A549 (cell line): ENCODE measurements around the gene ACAD8. TPM values are rescaled to one million over a fixed set of nuclear protein-coding genes. Genes with fewer than 3 reads are reported as not detected.
"Not testable (repeated sequence)": the region's sequence is repeated elsewhere in the genome, so short reads cannot be mapped to it uniquely, and the experiment has no call there.

Experiments
- ATAC-seq, 2 experiments: fragments of 200-7000 bp in 1 of 2; fragments of >200 bp in 1 of 2; cut with Nextera tagmentation in 1 of 2; cut with Tn5 transposase in 1 of 2; 3 replicates each; pipeline versions ENCODE4 v1.8.0 to v1.9.1; 2018 to 2020; ENCODE audit warnings: mild to moderate bottlenecking in 1 of 2, moderate library complexity in 1 of 2
- CTCF ChIA-PET: fragments of 300-600 bp; sonication (Branson Sonifier 250); formaldehyde crosslinking; extraction: SDS; loops from one replicate; lab custom pipeline; 2021; ENCODE audit warnings: antibody characterized with exemption, inconsistent platforms; lab: Yijun Ruan, JAX
- POLR2A ChIA-PET: fragments of 350-600 bp; formaldehyde crosslinking; extraction: SDS; loops from one replicate; lab custom pipeline; 2021; ENCODE audit warnings: antibody characterized with exemption, inconsistent platforms; lab: Yijun Ruan, JAX
- DNase-seq, 2 experiments: peaks; one replicate each; pipeline versions ENCODE4 v3.0.0 to v3.0.0-alpha.2; 2011 to 2016; ENCODE audit warnings: low read depth in 1 of 2, low spot score in 1 of 2
- FAIRE-seq: peaks from 2 replicates; lab custom pipeline; 2011; peaks lifted over from hg19 to GRCh38; lab: Jason Lieb, UNC
- H3K27ac ChIP-seq, 2 experiments: fragments of >200 bp; sonication (Bioruptor Twin); formaldehyde crosslinking; 3 replicates each; pipeline ENCODE4 v1.5.1; 2016 to 2017
- H3K4me1 ChIP-seq: fragments of >200 bp; sonication (Bioruptor Twin); formaldehyde crosslinking; 3 replicates; pipeline ENCODE4 v1.6.1; 2016
- H3K4me2 ChIP-seq: fragments of >200 bp; sonication (Bioruptor Twin); formaldehyde crosslinking; 3 replicates; pipeline ENCODE4 v1.6.1; 2016
- H3K4me3 ChIP-seq: fragments of >200 bp; sonication (Bioruptor Twin); formaldehyde crosslinking; 3 replicates; pipeline ENCODE4 v1.5.1; 2016
- H3K9me3 ChIP-seq: fragments of >200 bp; sonication (Bioruptor Twin); formaldehyde crosslinking; 3 replicates; pipeline ENCODE4 v1.6.1; 2016
- ATOH8 ChIP-seq: fragments of 250-450 bp; sonication (Bioruptor Pico); IDR thresholded peaks from 2 replicates; pipeline ENCODE4 v1.5.0; 2020; ENCODE audit warnings: low read depth, mild to moderate bottlenecking, moderate library complexity
- BHLHE40 ChIP-seq: IDR thresholded peaks from 2 replicates; pipeline ENCODE4 v1.6.1; 2012; ENCODE audit warnings: low read depth, low read length, inconsistent platforms
- CTCF ChIP-seq: fragments of >200 bp; sonication (Bioruptor Twin); formaldehyde crosslinking; IDR thresholded peaks from 3 replicates; pipeline ENCODE4 v1.5.1; 2016
- EHF ChIP-seq: fragments of 250-450 bp; sonication (Bioruptor Pico); IDR thresholded peaks from 2 replicates; pipeline ENCODE4 v1.5.0; 2020; ENCODE audit warnings: mild to moderate bottlenecking
- EP300 ChIP-seq, 2 experiments: fragments of >200 bp; sonication (Bioruptor Twin); formaldehyde crosslinking; IDR thresholded peaks; 2 replicates in 1 of 2; 3 replicates in 1 of 2; pipeline ENCODE4 v1.6.1; 2016 to 2017
- FOSB ChIP-seq: fragments of 250-450 bp; sonication (Bioruptor Pico); IDR thresholded peaks from 2 replicates; pipeline ENCODE4 v1.5.0; 2020; ENCODE audit warnings: mild to moderate bottlenecking, moderate library complexity
- HOXB5 ChIP-seq: fragments of 250-450 bp; sonication (Bioruptor Pico); IDR thresholded peaks from 2 replicates; pipeline ENCODE4 v1.5.0; 2020; ENCODE audit warnings: mild to moderate bottlenecking, moderate library complexity
- JUNB ChIP-seq: fragments of >200 bp; sonication (Bioruptor Twin); formaldehyde crosslinking; IDR thresholded peaks from 2 replicates; pipeline ENCODE4 v1.6.1; 2016
- MAFK ChIP-seq: fragments of 450-650 bp; IDR thresholded peaks from 2 replicates; pipeline ENCODE4 v1.6.1; 2014; ENCODE audit not compliant: partially characterized antibody
- MAX ChIP-seq: IDR thresholded peaks from 2 replicates; pipeline ENCODE4 v1.6.1; 2012
- MYC ChIP-seq: IDR thresholded peaks from 2 replicates; pipeline ENCODE4 v1.6.1; 2012; ENCODE audit warnings: mild to moderate bottlenecking, inconsistent platforms, low read length, improper control_type of control experiment, borderline replicate concordance
- NR3C1 ChIP-seq: fragments of >200 bp; sonication (Bioruptor Twin); formaldehyde crosslinking; IDR thresholded peaks from 3 replicates; pipeline ENCODE4 v1.6.1; 2017
- PHF8 ChIP-seq: fragments of 200-600 bp; sonication (generic); IDR thresholded peaks from 2 replicates; pipeline ENCODE4 v1.6.1; 2016; ENCODE audit warnings: low read depth, mild to moderate bottlenecking, antibody characterized with exemption, moderate library complexity, borderline replicate concordance
- POLR2A ChIP-seq: IDR thresholded peaks from 2 replicates; pipeline ENCODE4 v1.6.1; 2012; ENCODE audit warnings: mild to moderate bottlenecking, low read length
- RCOR1 ChIP-seq: fragments of 150-350 bp; IDR thresholded peaks from 2 replicates; pipeline ENCODE4 v1.6.1; 2014; ENCODE audit warnings: antibody characterized with exemption, low read length, low read depth
- REST ChIP-seq: fragments of 200-600 bp; sonication (generic); IDR thresholded peaks from 2 replicates; pipeline ENCODE4 v1.6.1; 2016; ENCODE audit warnings: antibody characterized with exemption, mild to moderate bottlenecking, moderate library complexity
- RNF2 ChIP-seq: fragments of 200-600 bp; sonication (generic); IDR thresholded peaks from 2 replicates; pipeline ENCODE4 v1.6.1; 2016; ENCODE audit warnings: low read depth, mild to moderate bottlenecking, antibody characterized with exemption, moderate library complexity, borderline replicate concordance
- TP53 ChIP-seq: fragments of 250-450 bp; sonication (Bioruptor Pico); IDR thresholded peaks from 2 replicates; pipeline ENCODE4 v1.5.0; 2021; ENCODE audit warnings: mild to moderate bottlenecking, moderate library complexity
- ZC3H11A ChIP-seq: fragments of 450-650 bp; IDR thresholded peaks from 2 replicates; pipeline ENCODE4 v1.6.1; 2014; ENCODE audit warnings: antibody characterized with exemption, mild to moderate bottlenecking
- ZFP36 ChIP-seq: fragments of 450-650 bp; IDR thresholded peaks from 2 replicates; pipeline ENCODE4 v1.6.1; 2014; ENCODE audit warnings: borderline replicate concordance; ENCODE audit not compliant: partially characterized antibody
- ZNF302 ChIP-seq: fragments of 250-450 bp; sonication (Bioruptor Pico); IDR thresholded peaks from 2 replicates; pipeline ENCODE4 v1.9.0; 2021; ENCODE audit warnings: inconsistent platforms, mild to moderate bottlenecking, moderate library complexity
- WGBS: methylation state at CpG from one replicate; pipeline ENCODE4 v1.1.6; 2017; ENCODE audit errors: missing lambda C conversion rate; 5-methylcytosine and 5-hydroxymethylcytosine counted together
- polyA plus RNA-seq, 4 experiments: library from polyadenylated mRNA; depleted of rRNA in 3 of 4; stranded (reverse); fragments of >200 nt; fragmentation: RNase III in 1 of 4; extraction: RNeasy Plus Mini Kit Qiagen cat#74134 plus additional on column Dnase treatment in 1 of 4; gene quantifications; 2 replicates in 3 of 4; 3 replicates in 1 of 4; pipeline ENCODE4 v1.2.3, GENCODE V29; 2011 to 2017

ACAD8 gene
- polyA plus RNA-seq, 2 of the 4 experiments (the other 2 are of a cell fraction) = 13.5 to 16.9 TPM

DNA sequence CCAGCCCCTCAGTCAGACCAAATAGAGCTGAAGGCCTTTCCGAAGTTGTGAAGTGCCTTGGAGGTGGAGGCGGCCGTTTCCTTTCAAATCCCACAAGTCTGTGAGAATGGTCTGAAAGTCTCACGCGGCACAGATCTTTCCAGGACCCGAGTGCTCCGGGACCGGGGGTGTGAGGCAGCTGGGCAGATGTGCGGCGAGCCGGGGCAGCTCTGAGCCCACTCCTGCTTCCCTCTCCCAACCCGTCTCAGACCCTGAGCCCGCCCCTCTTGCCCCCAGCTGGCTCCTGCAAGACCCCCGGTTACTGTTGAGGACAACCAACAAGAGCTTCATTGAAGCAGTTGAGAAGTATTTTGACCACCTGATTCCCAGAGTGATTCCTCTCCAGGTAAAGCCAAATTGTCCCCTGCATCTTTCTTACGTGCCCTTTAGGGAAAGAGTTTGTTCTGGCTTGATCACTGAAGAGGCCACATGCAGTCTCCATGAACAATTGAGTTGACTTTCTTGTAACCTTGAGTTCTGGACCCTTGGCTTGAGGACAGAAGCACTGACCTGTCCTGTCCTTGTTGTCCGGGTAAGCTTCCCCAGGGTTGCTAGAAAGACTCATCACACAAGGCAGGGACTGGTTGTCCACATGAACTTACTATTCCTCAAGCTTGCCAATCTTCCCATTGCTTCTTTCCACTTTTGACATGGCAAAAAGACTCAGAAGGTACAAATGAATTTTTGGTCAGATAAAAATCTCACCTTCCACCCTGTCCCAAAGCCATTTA, 30.3 kb downstream of the ACAD8 start:
- FAIRE-seq (no peak), DNase-seq (no peak), ATAC-seq (no peak)
- 47% methylated on average over 12 of the region's 16 CpGs for WGBS
- CTCF ChIA-PET = interaction anchor here (0.6 kb wide), 1 partner anchor 206 kb away, joined by 4 read pairs; no protein-coding TSS in a partner anchor
- Histone ChIP-seq H3K4me3 (no peak overlapping the region), H3K4me2 (no peak overlapping the region), H3K9me3 (no peaks in the 10 kb centered on the region), H3K4me1 (no peaks in the 10 kb centered on the region), H3K27ac (no peak overlapping the region)
- POLR2A ChIA-PET = no interaction called here
- TF ChIP-seq REST (no peak), BHLHE40 (no peak), CTCF (no peak), EP300 (IDR thresholded peaks at IDR 0.05) (no peak), JUNB (no peak), HOXB5 (CRISPR knock-in tag) (no peak), MAX (no peak), TP53 (CRISPR knock-in tag) (no peak), POLR2A (no peak), MYC (no peak), FOSB (CRISPR knock-in tag) (no peak), ATOH8 (CRISPR knock-in tag) (no peak), MAFK (no peak), NR3C1 (no peak), PHF8 (no peak)

- WGBS = 39% methylated on average over 5 of the region's 5 CpGs
- CTCF ChIA-PET = interaction anchor here (0.6 kb wide), 1 partner anchor 207 kb away, joined by 4 read pairs; no protein-coding TSS in a partner anchor
- H3K9me3 ChIP-seq, H3K4me3 ChIP-seq, H3K27ac ChIP-seq, DNase-seq, POLR2A ChIA-PET, FAIRE-seq, H3K4me1 ChIP-seq, ATAC-seq, H3K4me2 ChIP-seq: not testable (repeated sequence)
Observed at GRCh38 chr11:134284349-134284748, 31.0 kb downstream of the ACAD8 start.

DNA sequence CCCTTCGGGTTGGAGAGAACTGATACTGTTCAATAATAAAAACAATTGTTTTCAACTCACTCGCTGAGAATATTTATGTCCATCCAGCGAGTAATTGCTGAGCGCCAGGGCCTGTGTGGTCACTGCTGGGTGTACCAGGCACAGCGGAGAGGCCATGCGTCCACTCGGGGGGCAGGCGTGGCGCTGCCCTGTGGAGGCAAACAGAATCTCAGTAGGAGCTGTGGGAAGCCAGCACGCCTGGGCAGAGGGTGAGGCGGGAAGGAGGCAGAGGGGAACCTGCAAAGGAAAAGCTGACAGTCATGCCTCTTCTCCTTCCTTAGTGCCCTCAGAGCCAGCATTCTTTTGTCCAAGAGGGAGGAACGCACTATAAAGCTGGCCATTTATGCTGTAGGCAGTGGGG, 34.2 kb downstream of the ACAD8 start:
- DNase-seq (no peak), FAIRE-seq (no peak), ATAC-seq (no peak)
- Histone ChIP-seq H3K4me1 (no peaks in the 10 kb centered on the region), H3K4me2 (no peak overlapping the region), H3K9me3 (no peaks in the 10 kb centered on the region), H3K27ac (no peak overlapping the region), H3K4me3 (no peak overlapping the region)
- ChIA-PET POLR2A (no interaction called here), CTCF (interaction anchor here (0.5 kb wide), 1 partner anchor 124 kb away, joined by 3 read pairs; no protein-coding TSS in a partner anchor)
- no peak for TF ChIP-seq RNF2
- TF ChIP-seq ZNF302 (CRISPR knock-in tag) = no peak
- no peak for TF ChIP-seq CTCF
- TF ChIP-seq RCOR1 = no peak
- no peak for TF ChIP-seq MYC
- TF ChIP-seq EHF (CRISPR knock-in tag) = no peak
- no peak for TF ChIP-seq TP53 (CRISPR knock-in tag)
- no peak for TF ChIP-seq ZC3H11A
- TF ChIP-seq ZFP36 = no peak
- 67% methylated on average over 12 of the region's 12 CpGs for WGBS
